SU-DHL-6 (cell line): ENCODE measurements around the gene VPS13D.

Experiments used
- H2AFZ ChIP-seq: fragments of 200-600 bp; sonication (generic); 2 replicates; pipeline ENCODE4 v1.6.1; 2014; ENCODE audit warnings: low read depth, mild to moderate bottlenecking, moderate library complexity, mixed read lengths, antibody characterized with exemption, low read length; ENCODE audit not compliant: severe bottlenecking
- H3F3A ChIP-seq: fragments of 200-600 bp; shearing (Covaris generic); 2 replicates; pipeline ENCODE4 v1.6.0; 2016; ENCODE audit warnings: antibody characterized with exemption, mild to moderate bottlenecking; ENCODE audit not compliant: insufficient read depth
- H3K27ac ChIP-seq: fragments of 200-600 bp; sonication (generic); 2 replicates; pipeline ENCODE4 v1.5.1; 2016; ENCODE audit warnings: low read depth, mild to moderate bottlenecking, low read length, moderate library complexity, mixed read lengths
- H3K27me3 ChIP-seq: fragments of 200-600 bp; sonication (generic), shearing (Covaris generic); 2 replicates; pipeline ENCODE4 v1.6.0; 2014; ENCODE audit warnings: mild to moderate bottlenecking, low read length
- H3K36me3 ChIP-seq: fragments of 200-600 bp; sonication (generic); 2 replicates; pipeline ENCODE4 v1.6.1; 2014; ENCODE audit warnings: mild to moderate bottlenecking, low read length, mixed read lengths
- H3K4me2 ChIP-seq: fragments of 300-600, 200-600 bp; shearing (Covaris generic), sonication (generic); 2 replicates; pipeline ENCODE4 v1.6.0; 2014; ENCODE audit warnings: low read length, low read depth, mild to moderate bottlenecking; ENCODE audit not compliant: poor library complexity, severe bottlenecking
- H3K4me3 ChIP-seq: fragments of 200-600 bp; sonication (generic); 2 replicates; pipeline ENCODE4 v1.5.1; 2014; ENCODE audit warnings: antibody characterized with exemption, low read length, mild to moderate bottlenecking, mixed read lengths; ENCODE audit not compliant: insufficient read depth, poor library complexity, severe bottlenecking
- H3K79me2 ChIP-seq: fragments of 200-600 bp; sonication (generic); 2 replicates; pipeline ENCODE4 v1.6.1; 2014; ENCODE audit warnings: mild to moderate bottlenecking, low read length, moderate library complexity; ENCODE audit not compliant: insufficient read depth
- H3K9ac ChIP-seq: fragments of 200-600 bp; sonication (generic); 2 replicates; pipeline ENCODE4 v1.7.0; 2014; ENCODE audit warnings: mild to moderate bottlenecking, low read length
- H3K9me2 ChIP-seq: fragments of 200-600 bp; sonication (generic); replicated peaks from 2 replicates; pipeline ENCODE4 v1.6.1; 2014; ENCODE audit warnings: low read length; ENCODE audit not compliant: insufficient read depth
- H3K9me3 ChIP-seq: fragments of 200-600 bp; sonication (generic); 2 replicates; pipeline ENCODE4 v1.6.1; 2014; ENCODE audit warnings: low read length, mixed read lengths; ENCODE audit not compliant: insufficient read depth
- H4K20me1 ChIP-seq: fragments of 200-600 bp; sonication (generic); 2 replicates; pipeline ENCODE4 v1.6.1; 2014; ENCODE audit warnings: low read depth, mild to moderate bottlenecking, antibody characterized with exemption, low read length, moderate library complexity, mixed read lengths
- CTCF ChIP-seq: fragments of 200-600 bp; sonication (generic); IDR thresholded peaks from one replicate; pipeline ENCODE4 v1.5.1; 2017; ENCODE audit warnings: antibody characterized with exemption, mild to moderate bottlenecking, low read length, moderate library complexity; ENCODE audit not compliant: insufficient read depth, poor library complexity, severe bottlenecking
- EZH2phosphoT487 ChIP-seq: fragments of 200-600 bp; sonication (generic), shearing (Covaris generic); conservative IDR thresholded peaks from 2 replicates; pipeline ENCODE4 v1.6.1; 2018; ENCODE audit warnings: mild to moderate bottlenecking, antibody characterized with exemption, low read length, moderate library complexity, mixed read lengths

The VPS13D gene

GRCh38 chr1:12464045-12464461 is 234.2 kb downstream of the VPS13D start:
- H3K9ac ChIP-seq, result no peak overlapping the region
- H3K27me3 ChIP-seq, result no peaks in the 10 kb centered on the region
- H3K4me3 ChIP-seq, result no peak overlapping the region
- no peak overlapping the region for H3K27ac ChIP-seq
- H2AFZ ChIP-seq, result no peak overlapping the region
- H3K9me3 ChIP-seq, result no peaks in the 10 kb centered on the region
- no peaks in the 10 kb centered on the region for H3K79me2 ChIP-seq
- TF ChIP-seq EZH2phosphoT487 (no peak), CTCF (no peak)
- H4K20me1 ChIP-seq, result no peaks in the 10 kb centered on the region
- H3K36me3 ChIP-seq, result no peaks in the 10 kb centered on the region
- H3K4me2 ChIP-seq, result no peak overlapping the region
- H3F3A ChIP-seq, result no peaks in the 10 kb centered on the region
- no peaks in the 10 kb centered on the region for H3K9me2 ChIP-seq

- TF ChIP-seq EZH2phosphoT487, result no peak
- TF ChIP-seq CTCF, result no peak
- no peak overlapping the region for H2AFZ ChIP-seq
- no peaks in the 10 kb centered on the region for H3K27me3 ChIP-seq
- no peaks in the 10 kb centered on the region for H3K9me2 ChIP-seq
- no peak overlapping the region for H3K9ac ChIP-seq
- no peaks in the 10 kb centered on the region for H3F3A ChIP-seq
- no peak overlapping the region for H3K4me3 ChIP-seq
- no peak overlapping the region for H3K4me2 ChIP-seq
- H3K27ac ChIP-seq, result no peak overlapping the region
- no peaks in the 10 kb centered on the region for H3K36me3 ChIP-seq
- no peaks in the 10 kb centered on the region for H3K9me3 ChIP-seq
- no peaks in the 10 kb centered on the region for H4K20me1 ChIP-seq
- no peaks in the 10 kb centered on the region for H3K79me2 ChIP-seq
Observed at GRCh38 chr1:12464598-12465056, 234.8 kb downstream of the VPS13D start.

GRCh38 chr1:12465126-12465525 is 235.3 kb downstream of the VPS13D start:
- no peak overlapping the region for H3K4me2 ChIP-seq
- H3K79me2 ChIP-seq, result no peaks in the 10 kb centered on the region
- TF ChIP-seq EZH2phosphoT487 (no peak), CTCF (no peak)
- H3K4me3 ChIP-seq, result no peak overlapping the region
- H2AFZ ChIP-seq, result no peak overlapping the region
- no peak overlapping the region for H3K9ac ChIP-seq
- no peaks in the 10 kb centered on the region for H3F3A ChIP-seq
- H4K20me1 ChIP-seq, result no peaks in the 10 kb centered on the region
- H3K9me2 ChIP-seq, result no peaks in the 10 kb centered on the region
- no peaks in the 10 kb centered on the region for H3K9me3 ChIP-seq
- H3K36me3 ChIP-seq, result no peaks in the 10 kb centered on the region
- no peaks in the 10 kb centered on the region for H3K27me3 ChIP-seq
- no peak overlapping the region for H3K27ac ChIP-seq

GRCh38 chr1:12466816-12467215 is 237.0 kb downstream of the VPS13D start:
- no peak overlapping the region for H3K27ac ChIP-seq
- H3K9me2 ChIP-seq, result no peaks in the 10 kb centered on the region
- no peaks in the 10 kb centered on the region for H3K27me3 ChIP-seq
- H3K4me2 ChIP-seq, result no peak overlapping the region
- H3K79me2 ChIP-seq, result no peaks in the 10 kb centered on the region
- H3K36me3 ChIP-seq, result no peaks in the 10 kb centered on the region
- H3F3A ChIP-seq, result no peaks in the 10 kb centered on the region
- H3K9me3 ChIP-seq, result no peaks in the 10 kb centered on the region
- TF ChIP-seq EZH2phosphoT487 (no peak), CTCF (no peak)
- H4K20me1 ChIP-seq, result no peaks in the 10 kb centered on the region
- no peak overlapping the region for H2AFZ ChIP-seq
- H3K4me3 ChIP-seq, result no peak overlapping the region
- H3K9ac ChIP-seq, result no peak overlapping the region
